Hepatocyte (in vitro differentiated cells): ENCODE measurements around the gene PHF10. TPM values are rescaled to one million over a fixed set of nuclear protein-coding genes. Genes with fewer than 3 reads are reported as not detected.

ENCODE experiments used
- DNase-seq: peaks from one replicate; pipeline ENCODE4 v3.0.0-alpha.2; 2016; ENCODE audit warnings: low spot score
- H2AFZ ChIP-seq: fragments of 200-600 bp; sonication (generic); 2 replicates; pipeline ENCODE4 v1.6.0; 2016; ENCODE audit warnings: antibody characterized with exemption, mild to moderate bottlenecking
- H3K27ac ChIP-seq: fragments of 200-600 bp; sonication (generic); 2 replicates; pipeline ENCODE4 v1.5.1; 2016; ENCODE audit warnings: mild to moderate bottlenecking
- H3K27me3 ChIP-seq: fragments of 200-600 bp; sonication (generic); 2 replicates; pipeline ENCODE4 v1.6.1; 2016
- H3K36me3 ChIP-seq: fragments of 200-600 bp; sonication (generic); replicated peaks from 2 replicates; pipeline ENCODE4 v1.5.1; 2016; ENCODE audit warnings: low read depth; ENCODE audit not compliant: insufficient read depth
- H3K4me1 ChIP-seq: fragments of 200-600 bp; sonication (generic); 2 replicates; pipeline ENCODE4 v1.5.1; 2016; ENCODE audit warnings: mild to moderate bottlenecking, moderate library complexity; ENCODE audit not compliant: insufficient read depth
- H3K4me2 ChIP-seq: fragments of 200-600 bp; sonication (generic); 2 replicates; pipeline ENCODE4 v1.6.0; 2016
- H3K4me3 ChIP-seq: fragments of 200-600 bp; sonication (generic); 2 replicates; pipeline ENCODE4 v1.5.1; 2016; ENCODE audit warnings: mild to moderate bottlenecking
- H3K79me2 ChIP-seq: fragments of 200-600 bp; sonication (generic); 2 replicates; pipeline ENCODE4 v1.6.0; 2017; ENCODE audit warnings: mild to moderate bottlenecking
- H3K9me2 ChIP-seq: fragments of 200-600 bp; sonication (generic); replicated peaks from 2 replicates; pipeline ENCODE4 v1.6.0; 2017; ENCODE audit warnings: mild to moderate bottlenecking; ENCODE audit not compliant: insufficient read depth
- H3K9me3 ChIP-seq: fragments of 200-600 bp; sonication (generic); 2 replicates; pipeline ENCODE4 v1.5.1; 2016; ENCODE audit warnings: low read depth, mild to moderate bottlenecking
- H4K20me1 ChIP-seq: fragments of 200-600 bp; sonication (generic); 2 replicates; pipeline ENCODE4 v1.6.0; 2016; ENCODE audit warnings: mild to moderate bottlenecking; ENCODE audit not compliant: insufficient read depth, poor library complexity, severe bottlenecking
- EZH2 ChIP-seq: fragments of 200-600 bp; sonication (generic); IDR thresholded peaks from 2 replicates; pipeline ENCODE4 v1.6.1; 2016; ENCODE audit warnings: antibody characterized with exemption, mild to moderate bottlenecking, borderline replicate concordance
- EZH2phosphoT487 ChIP-seq: fragments of 200-600 bp; sonication (generic); IDR thresholded peaks from one replicate; pipeline ENCODE4 v1.6.1; 2018; ENCODE audit warnings: antibody characterized with exemption, mild to moderate bottlenecking, low read depth, moderate library complexity; ENCODE audit not compliant: unreplicated experiment, severe bottlenecking
- WGBS: methylation state at CpG from one replicate; pipeline ENCODE4 v1.1.6; 2016; ENCODE audit warnings: low lambda C conversion rate; ENCODE audit errors: missing lambda C conversion rate; 5-methylcytosine and 5-hydroxymethylcytosine counted together
- polyA plus RNA-seq: library from polyadenylated mRNA; unstranded; fragments of >200 nt; fragmentation: Nextera tagmentation; extraction: Ambion mirVana; gene quantifications from 2 replicates; pipeline ENCODE4 v1.2.1, GENCODE V29; 2016
- total RNA-seq: library from RNA; depleted of rRNA; stranded (reverse); fragments of >200 nt; gene quantifications from 2 replicates; pipeline ENCODE4 v1.2.3, GENCODE V29; 2014
- TF ChIP-seq, protein P1 (sequence below): fragments of 200-600 bp; sonication (generic); IDR thresholded peaks from 2 replicates; pipeline ENCODE4 v1.5.1; 2016; ENCODE audit warnings: antibody characterized with exemption, mild to moderate bottlenecking; ENCODE audit not compliant: poor library complexity

The PHF10 gene
- total and polyA plus RNA-seq, 2 experiments from 2014 or later: 30.1 to 41.8 TPM

DNA sequence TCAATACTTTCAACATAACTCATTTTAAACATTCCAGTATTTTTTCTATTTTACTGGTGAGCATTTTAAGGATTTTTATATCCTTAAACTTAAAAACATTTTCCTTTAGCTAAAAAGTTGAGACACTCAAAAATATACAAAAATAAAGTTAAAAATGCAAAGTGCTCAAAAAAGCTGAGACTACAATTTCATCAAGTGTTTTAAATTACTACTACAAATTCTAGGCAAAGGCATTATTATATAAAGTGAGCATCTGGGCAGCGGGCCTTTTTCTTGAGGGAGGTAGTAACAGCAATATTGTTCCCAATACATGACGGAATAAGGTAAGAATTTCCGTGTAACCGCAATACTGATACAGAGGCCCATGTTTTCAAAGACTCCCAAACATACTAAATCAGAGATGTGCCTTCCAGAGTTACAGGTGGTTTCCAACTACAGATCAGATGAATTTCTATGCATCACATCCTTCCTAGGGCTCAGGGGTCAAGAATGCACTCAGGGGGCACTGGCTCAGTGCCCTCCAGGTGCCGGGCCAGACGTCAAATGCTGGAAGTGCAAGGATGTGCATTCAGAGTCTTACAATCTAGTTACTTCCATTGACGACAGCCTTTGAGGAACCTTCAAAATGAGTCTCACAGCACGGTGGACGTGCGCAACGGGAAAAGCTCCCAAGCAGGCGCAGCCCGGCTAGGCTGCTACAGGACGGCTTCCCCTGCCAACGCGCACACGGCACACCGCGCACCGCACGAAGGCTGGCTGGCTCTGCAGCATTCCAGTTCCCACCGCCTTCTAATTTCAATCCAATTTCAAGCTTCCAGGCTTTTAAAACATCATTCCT lies 1.7 kb downstream of the PHF10 start:
- H3K4me3 ChIP-seq: peak overlapping the region; percentile 44
- H4K20me1 ChIP-seq: peaks cover 48% of the 10 kb centered on the region
- H3K4me2 ChIP-seq: peak overlapping the region; percentile 93
- no peaks in the 10 kb centered on the region for H3K9me3 ChIP-seq
- H3K27me3 ChIP-seq: no peaks in the 10 kb centered on the region
- no peaks in the 10 kb centered on the region for H3K36me3 ChIP-seq
- H3K4me1 ChIP-seq: peaks cover 15% of the 10 kb centered on the region
- peaks cover 59% of the 10 kb centered on the region for H3K79me2 ChIP-seq
- H3K9me2 ChIP-seq: no peaks in the 10 kb centered on the region
- H2AFZ ChIP-seq: peak overlapping the region; percentile 17
- peak overlapping the region; percentile 96 for H3K27ac ChIP-seq
- WGBS: 4% methylated on average over 22 of the region's 22 CpGs
- DNase-seq: peak; percentile 69
- TF ChIP-seq, protein P1, sequence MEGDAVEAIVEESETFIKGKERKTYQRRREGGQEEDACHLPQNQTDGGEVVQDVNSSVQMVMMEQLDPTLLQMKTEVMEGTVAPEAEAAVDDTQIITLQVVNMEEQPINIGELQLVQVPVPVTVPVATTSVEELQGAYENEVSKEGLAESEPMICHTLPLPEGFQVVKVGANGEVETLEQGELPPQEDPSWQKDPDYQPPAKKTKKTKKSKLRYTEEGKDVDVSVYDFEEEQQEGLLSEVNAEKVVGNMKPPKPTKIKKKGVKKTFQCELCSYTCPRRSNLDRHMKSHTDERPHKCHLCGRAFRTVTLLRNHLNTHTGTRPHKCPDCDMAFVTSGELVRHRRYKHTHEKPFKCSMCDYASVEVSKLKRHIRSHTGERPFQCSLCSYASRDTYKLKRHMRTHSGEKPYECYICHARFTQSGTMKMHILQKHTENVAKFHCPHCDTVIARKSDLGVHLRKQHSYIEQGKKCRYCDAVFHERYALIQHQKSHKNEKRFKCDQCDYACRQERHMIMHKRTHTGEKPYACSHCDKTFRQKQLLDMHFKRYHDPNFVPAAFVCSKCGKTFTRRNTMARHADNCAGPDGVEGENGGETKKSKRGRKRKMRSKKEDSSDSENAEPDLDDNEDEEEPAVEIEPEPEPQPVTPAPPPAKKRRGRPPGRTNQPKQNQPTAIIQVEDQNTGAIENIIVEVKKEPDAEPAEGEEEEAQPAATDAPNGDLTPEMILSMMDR: no peak
- no peak for TF ChIP-seq EZH2phosphoT487

DNA sequence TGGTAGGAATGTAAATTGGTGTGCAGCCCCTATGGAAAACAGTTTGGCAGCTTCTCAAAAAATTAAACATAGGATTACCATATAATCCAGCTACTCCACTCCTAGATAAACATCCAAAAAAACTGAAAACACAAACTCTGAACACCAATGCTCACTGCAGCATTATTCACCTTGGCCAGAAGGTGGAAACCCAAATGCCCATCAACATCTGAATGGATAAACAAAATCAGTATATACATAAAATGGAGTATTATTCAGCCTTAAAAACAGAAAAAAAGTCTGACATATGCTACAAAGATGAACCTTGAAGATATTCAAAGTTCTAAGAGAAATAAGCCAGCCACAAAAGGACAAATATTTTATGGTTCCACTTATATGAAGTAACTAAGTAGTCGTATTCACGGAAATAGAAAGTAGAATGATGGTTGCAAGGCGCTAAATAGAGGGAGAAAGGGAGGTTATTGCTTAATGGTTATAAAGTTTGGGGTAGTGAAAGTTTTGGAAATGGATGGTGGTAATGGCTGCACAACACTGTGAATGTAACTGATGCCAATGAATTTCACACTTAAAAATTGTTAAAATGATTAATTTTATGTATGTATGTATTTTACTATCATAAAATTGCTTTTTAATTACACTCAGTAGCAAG lies 4.0 kb downstream of the PHF10 start:
- Histone ChIP-seq H3K9me2 (no peaks in the 10 kb centered on the region), H3K79me2 (peaks cover 75% of the 10 kb centered on the region), H3K27ac (no peak overlapping the region), H3K4me2 (no peak overlapping the region), H3K27me3 (no peaks in the 10 kb centered on the region), H3K9me3 (no peaks in the 10 kb centered on the region), H3K4me3 (no peak overlapping the region), H3K36me3 (no peaks in the 10 kb centered on the region), H4K20me1 (peaks cover 48% of the 10 kb centered on the region), H3K4me1 (peaks cover 9% of the 10 kb centered on the region), H2AFZ (no peak overlapping the region)
- 99% methylated on average over 3 of the region's 3 CpGs for WGBS
- no peak for DNase-seq
- no peak for TF ChIP-seq EZH2
- TF ChIP-seq EZH2phosphoT487: no peak
- TF ChIP-seq, protein P1: peak; percentile 7

DNA sequence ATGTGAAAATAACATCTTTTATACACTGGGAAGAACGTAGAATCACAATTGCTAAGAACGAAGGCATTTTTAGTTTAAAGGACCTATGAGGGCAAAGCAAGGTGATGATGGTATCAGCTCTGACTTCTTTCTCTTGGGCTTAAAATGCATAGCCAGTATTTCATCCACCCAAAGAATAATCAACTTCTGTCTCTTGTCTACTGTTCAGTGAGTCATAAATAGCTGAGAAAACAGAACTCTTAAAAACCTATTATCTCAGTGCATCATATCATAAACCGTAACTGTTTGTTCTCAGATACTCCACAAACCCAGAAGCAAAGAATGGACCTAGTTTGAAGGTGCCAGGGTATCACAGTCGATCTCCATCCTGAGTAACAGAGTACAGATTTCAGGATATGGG lies 5.2 kb downstream of the PHF10 start:
- 81% methylated on average over 4 of the region's 4 CpGs for whole genome bisulfite sequencing
- no peak overlapping the region for H3K4me3 ChIP-seq
- no peak for DNase-seq
- no peak overlapping the region for H2AFZ ChIP-seq
- peaks cover 48% of the 10 kb centered on the region for H4K20me1 ChIP-seq
- no peak overlapping the region for H3K4me2 ChIP-seq
- H3K9me2 ChIP-seq: no peaks in the 10 kb centered on the region
- TF ChIP-seq, protein P1: no peak
- peaks cover 75% of the 10 kb centered on the region for H3K79me2 ChIP-seq
- no peaks in the 10 kb centered on the region for H3K27me3 ChIP-seq
- H3K4me1 ChIP-seq: peaks cover 9% of the 10 kb centered on the region
- H3K9me3 ChIP-seq: no peaks in the 10 kb centered on the region
- H3K27ac ChIP-seq: no peak overlapping the region
- no peaks in the 10 kb centered on the region for H3K36me3 ChIP-seq
